Activated T-cell treated with anti-CD3 and anti-CD28 coated beads, Interleukin-2, amount 50 U/mL, for 4 hours (primary cell): ENCODE measurements around the gene SLC31A1. TPM values are rescaled to one million over a fixed set of nuclear protein-coding genes. Genes with fewer than 3 reads are reported as not detected.

Source experiments
- total RNA-seq, 3 donors: library from RNA; stranded (reverse); gene quantifications; one replicate each; pipeline ENCODE4 v1.2.1, GENCODE V29; 2021

Gene SLC31A1
- total RNA-seq, 3 donors from 2014 or later, result 9.8 to 14.5 (median 14.2) TPM

Other genes starting within 250 kb of the SLC31A1 start
- gene ZNF883, start 209.4 kb upstream of the SLC31A1 start, total RNA-seq, result 1 to 10 TPM in 1 of 3 donors, under 1 TPM in 2; 0.60 to 1.1 (median 0.96) TPM
- 1 to 10 TPM in 2 of 3 donors, under 1 TPM in 1; 0.98 to 1.2 (median 1.0) TPM for gene ZFP37, start 164.8 kb upstream of the SLC31A1 start, total RNA-seq
- gene SLC31A2, start 70.5 kb upstream of the SLC31A1 start, total RNA-seq, result 1 to 10 TPM; 3.2 to 3.5 (median 3.4) TPM
- 10 to 100 TPM; 23.8 to 25.9 (median 24.2) TPM for gene FKBP15, start 267 bp upstream of the SLC31A1 start, total RNA-seq
- gene CDC26, start 54.0 kb downstream of the SLC31A1 start, total RNA-seq, result 10 to 100 TPM; 53.7 to 64.8 (median 60.3) TPM
- 10 to 100 TPM; 63.8 to 70.8 (median 65.1) TPM for gene PRPF4, start 54.1 kb downstream of the SLC31A1 start, total RNA-seq
- under 1 TPM in 1 of 3 donors, not detected in 2; 0.37 TPM for gene RNF183, start 81.8 kb downstream of the SLC31A1 start, total RNA-seq
- gene WDR31, start 118.7 kb downstream of the SLC31A1 start, total RNA-seq, result 1 to 10 TPM in 1 of 3 donors, under 1 TPM in 2; 0.48 to 1.4 (median 0.73) TPM
- gene BSPRY, start 128.0 kb downstream of the SLC31A1 start, total RNA-seq, result 1 to 10 TPM in 1 of 3 donors, under 1 TPM in 2; 0.60 to 1.8 (median 0.87) TPM
- 10 to 100 TPM in 2 of 3 donors, 1 to 10 TPM in 1; 7.1 to 14.4 (median 12.7) TPM for gene HDHD3, start 155.4 kb downstream of the SLC31A1 start, total RNA-seq
- gene ALAD, start 179.7 kb downstream of the SLC31A1 start, total RNA-seq, result 10 to 100 TPM; 17.9 to 18.4 (median 18.2) TPM
- 100 to 1,000 TPM in 2 of 3 donors, 10 to 100 TPM in 1; 97.5 to 111 (median 106) TPM for gene POLE3, start 189.1 kb downstream of the SLC31A1 start, total RNA-seq
- gene C9orf43, start 189.2 kb downstream of the SLC31A1 start, total RNA-seq, result 1 to 10 TPM in 2 of 3 donors, under 1 TPM in 1; 0.57 to 1.4 (median 1.1) TPM
- 10 to 100 TPM; 51.4 to 65.9 (median 63.5) TPM for gene RGS3, start 242.2 kb downstream of the SLC31A1 start, total RNA-seq